Neural crest cell (in vitro differentiated cells): ENCODE data around the gene NPHS1. TPM values are rescaled to one million over a fixed set of nuclear protein-coding genes. Genes with fewer than 3 reads are reported as not detected.

Experiments
- DNase-seq: peaks from one replicate; pipeline ENCODE4 v3.0.0; 2021; ENCODE audit warnings: low read depth, mixed read lengths, low spot score
- H3K27ac Mint-ChIP-seq: one replicate; pipeline ENCODE4 v1.8.0; 2021; ENCODE audit warnings: mild to moderate bottlenecking, mixed read lengths; ENCODE audit not compliant: unreplicated experiment
- H3K27me3 Mint-ChIP-seq: 2 replicates; pipeline ENCODE4 v1.8.0; 2021; ENCODE audit warnings: low read depth, mild to moderate bottlenecking, mixed read lengths
- H3K36me3 Mint-ChIP-seq: 2 replicates; pipeline ENCODE4 v1.8.0; 2021; ENCODE audit warnings: low read depth, mild to moderate bottlenecking, mixed read lengths
- H3K4me1 Mint-ChIP-seq: 2 replicates; pipeline ENCODE4 v1.8.0; 2021; ENCODE audit warnings: mixed read lengths
- H3K4me3 Mint-ChIP-seq: one replicate; pipeline ENCODE4 v1.8.0; 2021; ENCODE audit warnings: mild to moderate bottlenecking, mixed read lengths
- H3K9me3 Mint-ChIP-seq: 2 replicates; pipeline ENCODE4 v1.8.0; 2021; ENCODE audit warnings: mixed read lengths
- total RNA-seq: library from RNA; stranded (reverse); gene quantifications from 2 replicates; pipeline ENCODE4 v1.2.1, GENCODE V29; 2021
- TF ChIP-seq, protein P1 (sequence below): fragments of 200-600 bp; sonication (generic); conservative IDR thresholded peaks from 2 replicates; pipeline ENCODE4 v1.5.0; 2021; ENCODE audit warnings: antibody characterized with exemption, mild to moderate bottlenecking

Gene NPHS1
- total RNA-seq, 1 donor from 2014 or later, result not detected

DNA sequence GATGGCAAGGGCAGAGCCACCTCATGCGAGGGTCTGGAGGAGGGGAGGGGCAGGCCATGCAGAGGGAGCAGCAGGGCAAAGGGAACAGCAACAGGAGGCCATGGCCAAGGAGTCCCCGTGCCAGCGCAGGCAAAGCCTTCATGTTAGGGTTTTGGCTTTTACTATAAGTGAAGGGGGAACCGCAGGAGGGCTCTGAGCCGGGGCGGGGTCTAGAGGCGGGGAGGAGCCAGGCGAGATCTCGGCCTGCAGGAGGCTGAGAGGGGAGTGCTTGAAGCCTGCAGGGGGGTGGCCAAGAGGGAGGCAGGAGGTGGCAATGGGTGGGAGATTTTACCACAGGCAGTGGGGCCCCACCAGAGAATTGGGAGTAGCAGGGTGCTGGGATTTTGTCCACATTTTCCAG is 70.7 kb downstream of the NPHS1 start:
- peaks cover 21% of the 10 kb centered on the region for H3K4me1 Mint-ChIP-seq
- peaks cover 3% of the 10 kb centered on the region for H3K36me3 Mint-ChIP-seq
- no peak for DNase-seq
- no peaks in the 10 kb centered on the region for H3K9me3 Mint-ChIP-seq
- H3K4me3 Mint-ChIP-seq, result no peak overlapping the region
- TF ChIP-seq, protein P1, sequence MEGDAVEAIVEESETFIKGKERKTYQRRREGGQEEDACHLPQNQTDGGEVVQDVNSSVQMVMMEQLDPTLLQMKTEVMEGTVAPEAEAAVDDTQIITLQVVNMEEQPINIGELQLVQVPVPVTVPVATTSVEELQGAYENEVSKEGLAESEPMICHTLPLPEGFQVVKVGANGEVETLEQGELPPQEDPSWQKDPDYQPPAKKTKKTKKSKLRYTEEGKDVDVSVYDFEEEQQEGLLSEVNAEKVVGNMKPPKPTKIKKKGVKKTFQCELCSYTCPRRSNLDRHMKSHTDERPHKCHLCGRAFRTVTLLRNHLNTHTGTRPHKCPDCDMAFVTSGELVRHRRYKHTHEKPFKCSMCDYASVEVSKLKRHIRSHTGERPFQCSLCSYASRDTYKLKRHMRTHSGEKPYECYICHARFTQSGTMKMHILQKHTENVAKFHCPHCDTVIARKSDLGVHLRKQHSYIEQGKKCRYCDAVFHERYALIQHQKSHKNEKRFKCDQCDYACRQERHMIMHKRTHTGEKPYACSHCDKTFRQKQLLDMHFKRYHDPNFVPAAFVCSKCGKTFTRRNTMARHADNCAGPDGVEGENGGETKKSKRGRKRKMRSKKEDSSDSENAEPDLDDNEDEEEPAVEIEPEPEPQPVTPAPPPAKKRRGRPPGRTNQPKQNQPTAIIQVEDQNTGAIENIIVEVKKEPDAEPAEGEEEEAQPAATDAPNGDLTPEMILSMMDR, result no peak
- no peaks in the 10 kb centered on the region for H3K27me3 Mint-ChIP-seq
- no peak overlapping the region for H3K27ac Mint-ChIP-seq

DNA sequence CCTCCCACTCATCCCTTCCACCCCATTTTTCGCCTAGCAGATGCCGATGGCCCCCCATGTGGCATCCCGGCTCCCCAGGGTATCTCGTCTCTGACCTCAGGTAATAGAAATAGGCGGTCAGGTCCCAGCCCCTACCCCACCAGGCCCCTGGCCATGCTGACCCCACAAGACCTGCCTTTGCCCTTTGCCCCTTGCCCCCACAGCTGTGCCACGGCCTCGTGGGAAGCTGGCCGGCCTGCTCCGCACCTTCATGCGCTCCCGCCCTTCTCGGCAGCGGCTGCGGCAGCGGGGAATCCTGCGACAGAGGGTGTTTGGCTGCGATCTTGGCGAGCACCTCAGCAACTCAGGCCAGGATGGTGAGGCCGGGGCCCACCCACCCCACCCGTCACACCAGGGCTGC is 71.6 kb downstream of the NPHS1 start:
- TF ChIP-seq, protein P1, result no peak
- Mint-ChIP-seq H3K27ac (no peak overlapping the region), H3K36me3 (peaks cover 3% of the 10 kb centered on the region), H3K4me3 (no peak overlapping the region), H3K9me3 (no peaks in the 10 kb centered on the region), H3K4me1 (peaks cover 28% of the 10 kb centered on the region), H3K27me3 (no peaks in the 10 kb centered on the region)
- no peak for DNase-seq

DNA sequence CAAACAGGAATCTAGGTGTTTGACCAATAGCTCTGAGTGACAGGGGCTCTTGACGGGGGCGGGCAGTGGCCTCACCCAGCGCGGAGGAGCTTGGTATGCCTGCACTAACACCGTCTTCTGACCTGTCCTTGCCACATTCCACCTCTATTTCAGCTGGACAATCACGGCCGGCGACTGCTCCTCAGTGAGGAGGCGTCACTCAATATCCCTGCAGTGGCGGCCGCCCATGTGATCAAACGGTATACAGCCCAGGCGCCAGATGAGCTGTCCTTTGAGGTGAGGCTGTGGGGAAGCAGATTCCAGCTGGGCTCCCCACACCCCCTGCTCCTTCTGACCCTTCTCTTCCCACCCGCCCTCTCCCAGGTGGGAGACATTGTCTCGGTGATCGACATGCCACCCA is 72.2 kb downstream of the NPHS1 start:
- Mint-ChIP-seq H3K36me3 (peaks cover 3% of the 10 kb centered on the region), H3K4me1 (peaks cover 31% of the 10 kb centered on the region), H3K27ac (no peak overlapping the region), H3K27me3 (peaks cover 2% of the 10 kb centered on the region), H3K9me3 (no peaks in the 10 kb centered on the region), H3K4me3 (no peak overlapping the region)
- TF ChIP-seq, protein P1, result no peak
- DNase-seq, result no peak

DNA sequence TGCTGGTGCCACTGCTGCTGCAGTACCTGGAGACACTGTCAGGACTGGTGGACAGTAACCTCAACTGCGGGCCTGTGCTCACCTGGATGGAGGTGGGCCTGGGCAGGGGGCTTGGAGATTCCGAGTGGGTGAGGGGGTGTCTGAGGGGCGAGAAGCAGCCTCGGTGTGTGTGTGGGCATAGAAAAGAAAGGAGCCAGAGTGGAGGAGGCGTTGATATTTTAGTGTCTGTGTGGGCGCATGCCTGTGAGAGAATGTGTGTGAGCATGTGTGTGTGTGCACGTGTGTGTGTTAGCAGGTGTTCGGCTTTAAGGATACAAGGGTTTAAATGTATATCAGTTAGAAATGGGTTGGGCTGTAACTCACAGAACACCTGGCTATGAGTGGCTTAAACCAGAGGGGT is 73.3 kb downstream of the NPHS1 start:
- TF ChIP-seq, protein P1, result no peak
- no peak for DNase-seq
- H3K36me3 Mint-ChIP-seq, result peaks cover 3% of the 10 kb centered on the region
- no peaks in the 10 kb centered on the region for H3K9me3 Mint-ChIP-seq
- H3K27ac Mint-ChIP-seq, result no peak overlapping the region
- no peak overlapping the region for H3K4me3 Mint-ChIP-seq
- H3K4me1 Mint-ChIP-seq, result peaks cover 41% of the 10 kb centered on the region
- peaks cover 9% of the 10 kb centered on the region for H3K27me3 Mint-ChIP-seq

DNA sequence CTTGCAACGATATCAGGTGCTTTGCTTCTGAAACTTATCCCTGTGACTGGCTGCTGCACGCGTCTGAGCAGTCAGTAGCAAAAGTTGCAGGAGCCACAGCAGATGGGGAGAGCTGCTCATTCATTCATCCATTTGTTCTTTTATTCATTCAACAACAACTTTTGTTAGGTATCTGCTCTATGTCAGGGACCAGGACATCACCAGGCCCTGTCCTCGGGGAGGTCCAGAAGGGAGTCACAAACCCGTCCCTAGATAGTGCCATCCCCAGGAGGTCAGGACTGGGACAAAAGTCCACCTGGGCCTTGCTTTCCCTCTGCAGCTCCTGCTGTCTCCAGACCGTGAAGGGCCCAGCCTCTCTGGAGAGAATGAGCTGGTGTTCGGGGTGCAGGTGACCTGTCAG is 74.3 kb downstream of the NPHS1 start:
- no peaks in the 10 kb centered on the region for H3K9me3 Mint-ChIP-seq
- H3K36me3 Mint-ChIP-seq, result no peaks in the 10 kb centered on the region
- peaks cover 9% of the 10 kb centered on the region for H3K27me3 Mint-ChIP-seq
- no peak overlapping the region for H3K27ac Mint-ChIP-seq
- H3K4me1 Mint-ChIP-seq, result peaks cover 36% of the 10 kb centered on the region
- TF ChIP-seq, protein P1, result no peak
- H3K4me3 Mint-ChIP-seq, result peak overlapping the region; percentile 87
- DNase-seq, result no peak
